HUES48 (cell line): ENCODE measurements around the gene JAK1.

Experiments
- H3K27ac ChIP-seq: one replicate; pipeline ENCODE4 v1.7.0; 2013; ENCODE audit warnings: low read depth, low read length, inconsistent platforms
- H3K27me3 ChIP-seq: 2 replicates; pipeline ENCODE4 v1.6.1; 2013; ENCODE audit warnings: mild to moderate bottlenecking, low read length; ENCODE audit not compliant: control insufficient read depth, insufficient read depth
- H3K36me3 ChIP-seq: 2 replicates; pipeline ENCODE4 v1.6.1; 2013; ENCODE audit warnings: low read length; ENCODE audit not compliant: control insufficient read depth, insufficient read depth
- H3K4me1 ChIP-seq: 2 replicates; pipeline ENCODE4 v1.6.1; 2013; ENCODE audit warnings: mild to moderate bottlenecking, low read length; ENCODE audit not compliant: control insufficient read depth, insufficient read depth
- H3K4me3 ChIP-seq: 2 replicates; pipeline ENCODE4 v1.5.1; 2013; ENCODE audit warnings: mild to moderate bottlenecking, low read depth, low read length
- H3K9ac ChIP-seq: 2 replicates; pipeline ENCODE4 v1.6.1; 2013; ENCODE audit warnings: mild to moderate bottlenecking, low read depth, low read length, moderate library complexity
- H3K9me3 ChIP-seq: 2 replicates; pipeline ENCODE4 v1.6.1; 2013; ENCODE audit warnings: low read length; ENCODE audit not compliant: control insufficient read depth, insufficient read depth

Gene JAK1

GRCh38 chr1:64944913-64945312, 21.4 kb downstream of the JAK1 start:
- H3K4me3 ChIP-seq, result no peak overlapping the region
- H3K4me1 ChIP-seq, result peaks cover 12% of the 10 kb centered on the region
- no peaks in the 10 kb centered on the region for H3K9me3 ChIP-seq
- H3K27ac ChIP-seq, result no peak overlapping the region
- H3K9ac ChIP-seq, result no peak overlapping the region
- no peaks in the 10 kb centered on the region for H3K36me3 ChIP-seq
- H3K27me3 ChIP-seq, result no peaks in the 10 kb centered on the region

GRCh38 chr1:64942675-64943074, 23.7 kb downstream of the JAK1 start:
- Histone ChIP-seq H3K9me3 (no peaks in the 10 kb centered on the region), H3K36me3 (no peaks in the 10 kb centered on the region), H3K4me3 (no peak overlapping the region), H3K27ac (no peak overlapping the region), H3K4me1 (no peaks in the 10 kb centered on the region), H3K9ac (no peak overlapping the region), H3K27me3 (no peaks in the 10 kb centered on the region)

GRCh38 chr1:64942118-64942517, 24.2 kb downstream of the JAK1 start:
- no peak overlapping the region for H3K4me3 ChIP-seq

GRCh38 chr1:64941461-64942117, 24.8 kb downstream of the JAK1 start:
- Histone ChIP-seq H3K9me3 (no peaks in the 10 kb centered on the region), H3K4me3 (no peak overlapping the region), H3K27ac (no peak overlapping the region), H3K27me3 (no peaks in the 10 kb centered on the region), H3K9ac (no peak overlapping the region), H3K4me1 (no peaks in the 10 kb centered on the region), H3K36me3 (no peaks in the 10 kb centered on the region)

More at GRCh38 chr1:64942118-64942517, 24.2 kb downstream of the JAK1 start:
- no peaks in the 10 kb centered on the region for H3K27me3 ChIP-seq
- H3K9me3 ChIP-seq, result no peaks in the 10 kb centered on the region
- H3K4me1 ChIP-seq, result no peaks in the 10 kb centered on the region
- no peak overlapping the region for H3K27ac ChIP-seq
- no peak overlapping the region for H3K9ac ChIP-seq
- H3K36me3 ChIP-seq, result no peaks in the 10 kb centered on the region

- no peak overlapping the region for H3K27ac ChIP-seq
- no peaks in the 10 kb centered on the region for H3K27me3 ChIP-seq
- H3K4me3 ChIP-seq, result no peak overlapping the region
- H3K4me1 ChIP-seq, result no peaks in the 10 kb centered on the region
- H3K9me3 ChIP-seq, result no peaks in the 10 kb centered on the region
- no peak overlapping the region for H3K9ac ChIP-seq
- no peaks in the 10 kb centered on the region for H3K36me3 ChIP-seq
Observed at GRCh38 chr1:64940025-64940424, 26.3 kb downstream of the JAK1 start.

GRCh38 chr1:64938991-64939390, 27.4 kb downstream of the JAK1 start:
- Histone ChIP-seq H3K27me3 (no peaks in the 10 kb centered on the region), H3K9me3 (no peaks in the 10 kb centered on the region), H3K27ac (no peak overlapping the region), H3K9ac (no peak overlapping the region), H3K4me1 (no peaks in the 10 kb centered on the region), H3K4me3 (no peak overlapping the region), H3K36me3 (no peaks in the 10 kb centered on the region)

- Histone ChIP-seq H3K9ac (no peak overlapping the region), H3K27me3 (no peaks in the 10 kb centered on the region), H3K36me3 (no peaks in the 10 kb centered on the region), H3K4me1 (peaks cover 5% of the 10 kb centered on the region; the same call in 1 of the 2 replicates), H3K27ac (no peak overlapping the region), H3K4me3 (no peak overlapping the region), H3K9me3 (no peaks in the 10 kb centered on the region)
Observed at GRCh38 chr1:64936956-64937355, 29.4 kb downstream of the JAK1 start.

- Histone ChIP-seq H3K27ac (no peak overlapping the region), H3K4me1 (peaks cover 5% of the 10 kb centered on the region; the same call in 1 of the 2 replicates), H3K4me3 (no peak overlapping the region), H3K9ac (no peak overlapping the region), H3K36me3 (no peaks in the 10 kb centered on the region), H3K27me3 (no peaks in the 10 kb centered on the region), H3K9me3 (no peaks in the 10 kb centered on the region)
Observed at GRCh38 chr1:64935551-64936155, 30.7 kb downstream of the JAK1 start.

GRCh38 chr1:64934878-64935275, 31.5 kb downstream of the JAK1 start:
- no peaks in the 10 kb centered on the region for H3K36me3 ChIP-seq
- H3K9ac ChIP-seq, result no peak overlapping the region
- no peak overlapping the region for H3K27ac ChIP-seq
- no peak overlapping the region for H3K4me3 ChIP-seq
- no peaks in the 10 kb centered on the region for H3K27me3 ChIP-seq
- H3K4me1 ChIP-seq, result peaks cover 5% of the 10 kb centered on the region; the same call in 1 of the 2 replicates
- H3K9me3 ChIP-seq, result no peaks in the 10 kb centered on the region

GRCh38 chr1:64934115-64934877, 32.1 kb downstream of the JAK1 start:
- Histone ChIP-seq H3K27me3 (no peaks in the 10 kb centered on the region), H3K4me1 (peaks cover 5% of the 10 kb centered on the region; the same call in 1 of the 2 replicates), H3K4me3 (no peak overlapping the region), H3K9me3 (no peaks in the 10 kb centered on the region), H3K27ac (no peak overlapping the region), H3K36me3 (no peaks in the 10 kb centered on the region), H3K9ac (no peak overlapping the region)
